Osteocyte (in vitro differentiated cells): ENCODE measurements around the gene SYCN. TPM values are rescaled to one million over a fixed set of nuclear protein-coding genes. Genes with fewer than 3 reads are reported as not detected.
A peak's percentile ranks its signal among the peaks of the same experiment; 100 is the strongest.

Experiments
- DNase-seq: peaks from one replicate; pipeline ENCODE4 v3.0.0; 2021; ENCODE audit warnings: mixed read lengths; ENCODE audit not compliant: unreplicated experiment; ENCODE audit errors: extremely low spot score
- H3K27ac Mint-ChIP-seq: one replicate; pipeline ENCODE4 v1.8.0; 2021; ENCODE audit warnings: mild to moderate bottlenecking, mixed read lengths; ENCODE audit not compliant: unreplicated experiment
- H3K27me3 Mint-ChIP-seq: one replicate; pipeline ENCODE4 v1.8.0; 2021; ENCODE audit warnings: mixed read lengths; ENCODE audit not compliant: unreplicated experiment
- H3K36me3 Mint-ChIP-seq: one replicate; pipeline ENCODE4 v1.8.0; 2021; ENCODE audit warnings: mixed read lengths; ENCODE audit not compliant: unreplicated experiment
- H3K4me1 Mint-ChIP-seq: one replicate; pipeline ENCODE4 v1.8.0; 2021; ENCODE audit warnings: mixed read lengths; ENCODE audit not compliant: unreplicated experiment
- H3K4me3 Mint-ChIP-seq: one replicate; pipeline ENCODE4 v1.8.0; 2021; ENCODE audit warnings: mild to moderate bottlenecking, moderate library complexity, mixed read lengths; ENCODE audit not compliant: unreplicated experiment
- H3K9me3 Mint-ChIP-seq: one replicate; pipeline ENCODE4 v1.8.0; 2021; ENCODE audit warnings: mixed read lengths; ENCODE audit not compliant: unreplicated experiment
- CTCF ChIP-seq: fragments of 200-600 bp; sonication (generic); IDR thresholded peaks from 2 replicates; pipeline ENCODE4 v1.5.0; 2021; ENCODE audit warnings: antibody characterized with exemption, mild to moderate bottlenecking, moderate library complexity
- total RNA-seq: library from RNA; stranded (reverse); gene quantifications from 2 replicates; pipeline ENCODE4 v1.2.1, GENCODE V29; 2021

Gene SYCN
- total RNA-seq, 1 donor from 2014 or later, result not detected

GRCh38 chr19:39171479-39172465 is 32.3 kb downstream of the SYCN start:
- H3K36me3 Mint-ChIP-seq, result peaks cover 3% of the 10 kb centered on the region

GRCh38 chr19:39170386-39171231 is 33.5 kb downstream of the SYCN start:
- no peaks in the 10 kb centered on the region for H3K9me3 Mint-ChIP-seq
- H3K27me3 Mint-ChIP-seq, result no peaks in the 10 kb centered on the region
- TF ChIP-seq CTCF, result no peak
- peaks cover under 1% of the 10 kb centered on the region for H3K36me3 Mint-ChIP-seq
- peaks cover 13% of the 10 kb centered on the region for H3K4me1 Mint-ChIP-seq
- H3K4me3 Mint-ChIP-seq, result no peak overlapping the region
- no peak overlapping the region for H3K27ac Mint-ChIP-seq
- DNase-seq, result no peak

More at GRCh38 chr19:39171479-39172465, 32.3 kb downstream of the SYCN start:
- no peak for TF ChIP-seq CTCF
- DNase-seq, result no peak
- no peaks in the 10 kb centered on the region for H3K27me3 Mint-ChIP-seq
- no peak overlapping the region for H3K4me3 Mint-ChIP-seq
- H3K4me1 Mint-ChIP-seq, result peaks cover 10% of the 10 kb centered on the region
- H3K27ac Mint-ChIP-seq, result peak overlapping the region; percentile 38
- H3K9me3 Mint-ChIP-seq, result no peaks in the 10 kb centered on the region

GRCh38 chr19:39169143-39169810 is 34.8 kb downstream of the SYCN start:
- H3K9me3 Mint-ChIP-seq, result no peaks in the 10 kb centered on the region
- no peaks in the 10 kb centered on the region for H3K27me3 Mint-ChIP-seq
- DNase-seq, result no peak
- peaks cover 13% of the 10 kb centered on the region for H3K4me1 Mint-ChIP-seq
- TF ChIP-seq CTCF, result no peak
- H3K27ac Mint-ChIP-seq, result peak overlapping the region; percentile 18
- H3K36me3 Mint-ChIP-seq, result no peaks in the 10 kb centered on the region
- H3K4me3 Mint-ChIP-seq, result no peak overlapping the region

- H3K4me1 Mint-ChIP-seq, result peaks cover 13% of the 10 kb centered on the region
- no peak for TF ChIP-seq CTCF
- no peaks in the 10 kb centered on the region for H3K36me3 Mint-ChIP-seq
- DNase-seq, result no peak
- no peak overlapping the region for H3K4me3 Mint-ChIP-seq
- no peaks in the 10 kb centered on the region for H3K27me3 Mint-ChIP-seq
- H3K27ac Mint-ChIP-seq, result peak overlapping the region; percentile 18
- H3K9me3 Mint-ChIP-seq, result no peaks in the 10 kb centered on the region
These were observed 35.6 kb downstream of the SYCN start for GRCh38 chr19:39168258-39169142.
